Measurements from ENCODE around the gene SLC24A3. TPM values are rescaled to one million over a fixed set of nuclear protein-coding genes. Genes with fewer than 3 reads are reported as not detected.

Gene SLC24A3
- total RNA-seq, 2 experiments from 2014 or later: not detected

- ChIA-PET POLR2A (no interaction called here), CTCF (ENCODE audit: unreplicated experiment) (no interaction called here)
- BruUV-seq (replicated peaks): no TSS peak
- intact Hi-C loops (cut with micrococcal nuclease; ENCODE audit: unreplicated experiment): no loop called here
- Histone ChIP-seq H3K79me2 (ENCODE audit: insufficient read depth, low read depth, low read length) (no peaks in the 10 kb centered on the region), H3K9me2 (ENCODE audit: insufficient read depth, low read length) (no peaks in the 10 kb centered on the region), H3K4me3 (ENCODE audit: low read depth, low read length, poor library complexity, severe bottlenecking) (no peak overlapping the region), H3K27ac (ENCODE audit: low read depth, low read length, poor library complexity, severe bottlenecking) (no peak overlapping the region), H3K4me2 (ENCODE audit: low read length) (no peak overlapping the region), H3K36me3 (ENCODE audit: insufficient read depth, low read length) (no peaks in the 10 kb centered on the region), H3K4me1 (ENCODE audit: insufficient read depth, low read length, poor library complexity, severe bottlenecking) (no peaks in the 10 kb centered on the region), H3K9me3 (ENCODE audit: low read length) (no peaks in the 10 kb centered on the region), H4K20me1 (ENCODE audit: insufficient read depth, low read length) (no peaks in the 10 kb centered on the region), H2AFZ (ENCODE audit: low read length) (no peak overlapping the region)
- TF ChIP-seq EZH2phosphoT487 (IDR thresholded peaks at IDR 0.05; ENCODE audit: borderline replicate concordance, low read depth, low read length) (no peak), CTCF (conservative IDR thresholded peaks at IDR 0.05; ENCODE audit: low read length) (no peak)
- no peak for DNase-seq (ENCODE audit: low spot score)
Measured at GRCh38 chr20:19557291-19557690, 344.8 kb downstream of the SLC24A3 start.

- H3K36me3 ChIP-seq (ENCODE audit: insufficient read depth, low read length): no peaks in the 10 kb centered on the region
- no peaks in the 10 kb centered on the region for H3K79me2 ChIP-seq (ENCODE audit: insufficient read depth, low read depth, low read length)
- no peaks in the 10 kb centered on the region for H4K20me1 ChIP-seq (ENCODE audit: insufficient read depth, low read length)
- no peaks in the 10 kb centered on the region for H3K9me2 ChIP-seq (ENCODE audit: insufficient read depth, low read length)
- no TSS peak for BruUV-seq (replicated peaks)
- H3K4me2 ChIP-seq (ENCODE audit: low read length): no peak overlapping the region
- H3K9me3 ChIP-seq (ENCODE audit: low read length): no peaks in the 10 kb centered on the region
- intact Hi-C loops (cut with micrococcal nuclease; ENCODE audit: unreplicated experiment): no loop called here
- H3K4me3 ChIP-seq (ENCODE audit: low read depth, low read length, poor library complexity, severe bottlenecking): no peak overlapping the region
- no peak for DNase-seq (ENCODE audit: low spot score)
- no peak overlapping the region for H3K27ac ChIP-seq (ENCODE audit: low read depth, low read length, poor library complexity, severe bottlenecking)
- TF ChIP-seq CTCF (conservative IDR thresholded peaks at IDR 0.05; ENCODE audit: low read length) (no peak), EZH2phosphoT487 (IDR thresholded peaks at IDR 0.05; ENCODE audit: borderline replicate concordance, low read depth, low read length) (no peak)
- no peak overlapping the region for H2AFZ ChIP-seq (ENCODE audit: low read length)
- ChIA-PET CTCF (ENCODE audit: unreplicated experiment) (no interaction called here), POLR2A (interaction anchor here (0.7 kb wide), 1 partner anchor 1152 kb away, joined by 3 read pairs; no protein-coding TSS in a partner anchor)
- H3K4me1 ChIP-seq (ENCODE audit: insufficient read depth, low read length, poor library complexity, severe bottlenecking): no peaks in the 10 kb centered on the region
Measured at GRCh38 chr20:19560881-19561480, 348.5 kb downstream of the SLC24A3 start.

DNA sequence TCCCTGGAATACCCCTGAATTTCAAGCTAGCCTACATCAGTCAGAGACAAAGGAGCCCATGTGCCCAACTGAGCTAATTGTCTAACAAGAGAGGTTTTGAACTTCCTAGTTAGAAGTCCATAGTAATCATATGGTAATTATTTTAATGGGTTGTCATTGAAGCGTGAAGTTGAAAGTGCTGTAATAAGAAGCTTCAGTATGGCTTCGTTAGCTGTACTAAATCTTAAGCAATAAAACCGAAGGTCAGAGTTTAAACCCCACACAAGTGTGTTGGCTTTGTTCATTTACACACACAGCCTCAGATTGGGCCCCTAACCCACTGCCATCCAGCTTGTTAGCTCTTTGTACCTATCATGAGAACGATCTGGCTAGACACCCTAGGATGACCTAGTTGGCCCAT is 350.0 kb downstream of the SLC24A3 start:
- intact Hi-C loops (cut with micrococcal nuclease; ENCODE audit: unreplicated experiment): no loop called here
- CTCF ChIA-PET (ENCODE audit: unreplicated experiment): interaction anchor here (0.5 kb wide), 1 partner anchor 57 kb away, joined by 3 read pairs; no protein-coding TSS in a partner anchor
- BruUV-seq (replicated peaks): no TSS peak

More for the DNA sequence above, 350.0 kb downstream of the SLC24A3 start:
- Histone ChIP-seq H4K20me1 (ENCODE audit: insufficient read depth, low read length) (no peaks in the 10 kb centered on the region), H3K4me1 (ENCODE audit: insufficient read depth, low read length, poor library complexity, severe bottlenecking) (no peaks in the 10 kb centered on the region), H3K9me3 (ENCODE audit: low read length) (no peaks in the 10 kb centered on the region), H3K9me2 (ENCODE audit: insufficient read depth, low read length) (no peaks in the 10 kb centered on the region), H3K79me2 (ENCODE audit: insufficient read depth, low read depth, low read length) (no peaks in the 10 kb centered on the region), H3K4me2 (ENCODE audit: low read length) (no peak overlapping the region), H3K36me3 (ENCODE audit: insufficient read depth, low read length) (no peaks in the 10 kb centered on the region), H3K27ac (ENCODE audit: low read depth, low read length, poor library complexity, severe bottlenecking) (no peak overlapping the region), H3K4me3 (ENCODE audit: low read depth, low read length, poor library complexity, severe bottlenecking) (no peak overlapping the region), H2AFZ (ENCODE audit: low read length) (no peak overlapping the region)
- POLR2A ChIA-PET: no interaction called here
- TF ChIP-seq CTCF (conservative IDR thresholded peaks at IDR 0.05; ENCODE audit: low read length) (no peak), EZH2phosphoT487 (IDR thresholded peaks at IDR 0.05; ENCODE audit: borderline replicate concordance, low read depth, low read length) (no peak)
- DNase-seq (ENCODE audit: low spot score): no peak

Data from OCI-LY7 (cell line).